HG02840 (cell line): ENCODE measurements around the gene CCL2.
"Not testable (repeated sequence)": the region's sequence is repeated elsewhere in the genome, so short reads cannot be mapped to it uniquely, and the experiment has no call there.

Experiments
- ATAC-seq: cut with Tn5 transposase; IDR thresholded peaks from one replicate; pipeline ENCODE4 v1.9.1; 2021; ENCODE audit warnings: mild to moderate bottlenecking, moderate library complexity, moderate number of reproducible peaks; ENCODE audit not compliant: unreplicated experiment, low FRiP score

The CCL2 gene

DNA sequence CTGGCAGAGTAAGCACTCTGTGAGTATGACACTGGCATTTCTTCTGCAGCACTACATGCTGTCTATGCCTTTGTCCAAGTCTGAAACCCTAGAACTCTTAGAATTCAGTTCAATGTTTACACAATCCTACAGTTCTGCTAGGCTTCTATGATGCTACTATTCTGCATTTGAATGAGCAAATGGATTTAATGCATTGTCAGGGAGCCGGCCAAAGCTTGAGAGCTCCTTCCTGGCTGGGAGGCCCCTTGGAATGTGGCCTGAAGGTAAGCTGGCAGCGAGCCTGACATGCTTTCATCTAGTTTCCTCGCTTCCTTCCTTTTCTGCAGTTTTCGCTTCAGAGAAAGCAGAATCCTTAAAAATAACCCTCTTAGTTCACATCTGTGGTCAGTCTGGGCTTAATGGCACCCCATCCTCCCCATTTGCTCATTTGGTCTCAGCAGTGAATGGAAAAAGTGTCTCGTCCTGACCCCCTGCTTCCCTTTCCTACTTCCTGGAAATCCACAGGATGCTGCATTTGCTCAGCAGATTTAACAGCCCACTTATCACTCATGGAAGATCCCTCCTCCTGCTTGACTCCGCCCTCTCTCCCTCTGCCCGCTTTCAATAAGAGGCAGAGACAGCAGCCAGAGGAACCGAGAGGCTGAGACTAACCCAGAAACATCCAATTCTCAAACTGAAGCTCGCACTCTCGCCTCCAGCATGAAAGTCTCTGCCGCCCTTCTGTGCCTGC lies at the start of gene CCL2:
CCL2 (plus strand) TSS at position 635 of the 730 bp plus-strand sequence; CDS start at position 700, 65 bp downstream.
- ATAC-seq = no peak

DNA sequence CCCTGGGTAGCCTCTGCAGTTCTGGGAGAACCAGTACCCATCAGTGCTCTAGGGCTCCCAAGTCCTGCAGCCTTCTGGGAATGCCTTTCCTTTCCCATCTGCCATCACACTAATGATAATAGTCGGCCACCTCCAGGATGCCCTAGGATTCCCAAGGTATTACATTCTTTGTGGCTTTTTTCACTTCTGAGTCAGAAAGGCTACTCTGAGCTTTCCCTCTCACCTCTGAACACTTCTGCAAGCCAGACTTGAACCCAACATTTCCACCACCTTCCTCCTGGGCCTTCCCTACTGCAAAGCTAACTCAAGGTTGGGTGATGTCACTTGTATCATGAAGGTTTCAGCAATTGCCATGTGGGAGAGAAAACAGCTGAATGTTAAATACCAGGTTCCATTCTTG lies 49.7 kb upstream of the CCL2 start:
- no peak for ATAC-seq

DNA sequence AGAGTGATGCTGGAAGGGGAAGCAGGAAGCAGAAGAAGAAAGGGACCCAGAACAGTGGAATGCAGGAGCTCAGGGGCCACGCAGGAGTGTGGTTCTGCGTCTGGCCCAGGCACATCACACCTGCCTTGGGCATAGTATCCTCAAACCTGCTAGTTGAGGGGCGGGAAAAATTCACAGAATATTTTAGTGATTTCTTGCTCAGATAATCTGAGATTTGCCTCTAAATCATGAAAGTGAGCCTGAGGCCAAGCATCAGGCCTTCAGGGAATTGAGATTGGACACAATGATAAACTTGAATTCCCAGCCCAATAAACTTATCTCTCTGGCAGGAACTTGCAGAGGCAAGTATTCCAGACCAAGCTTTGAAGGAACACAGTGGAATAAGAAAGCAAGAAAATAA lies 48.5 kb upstream of the CCL2 start:
- no peak for ATAC-seq

DNA sequence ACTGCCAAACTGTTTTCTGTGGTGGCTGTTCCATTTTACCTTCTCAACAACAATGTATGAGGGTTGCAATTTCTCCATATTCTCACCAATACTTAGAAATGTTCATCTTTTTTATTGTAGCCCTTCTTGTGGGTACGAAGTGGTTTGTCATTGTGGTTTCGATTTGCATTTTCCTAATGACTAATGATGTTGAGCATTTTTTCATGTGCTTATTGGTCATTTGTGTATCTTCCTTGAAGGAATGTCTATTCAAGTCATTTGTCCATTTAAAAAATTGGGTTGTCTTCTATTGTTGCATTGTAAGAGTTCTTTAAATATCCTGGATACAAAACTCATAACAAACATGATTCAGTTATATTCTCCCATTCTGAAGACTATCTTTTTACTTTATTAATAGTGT lies 47.5 kb upstream of the CCL2 start:
- no peak for ATAC-seq

DNA sequence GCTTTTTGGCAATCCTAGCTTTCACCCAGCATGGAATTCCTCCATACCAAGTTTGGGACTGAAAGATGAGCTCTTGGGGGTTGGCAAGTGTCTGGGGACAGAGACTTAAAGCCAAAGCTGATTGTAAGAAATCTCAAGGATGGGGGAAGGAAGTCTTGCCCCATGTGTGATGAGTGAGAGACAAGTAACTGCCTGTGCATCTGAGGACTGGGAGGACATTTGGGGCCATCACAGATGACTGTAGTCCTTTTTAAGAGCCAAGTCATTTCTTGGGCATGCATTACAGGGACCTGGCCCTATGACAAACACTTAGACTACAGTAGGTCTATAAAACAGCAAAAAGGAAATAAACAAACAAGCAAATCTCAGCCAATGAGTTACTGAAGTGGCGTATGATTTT lies 36.3 kb upstream of the CCL2 start:
- ATAC-seq = no peak

DNA sequence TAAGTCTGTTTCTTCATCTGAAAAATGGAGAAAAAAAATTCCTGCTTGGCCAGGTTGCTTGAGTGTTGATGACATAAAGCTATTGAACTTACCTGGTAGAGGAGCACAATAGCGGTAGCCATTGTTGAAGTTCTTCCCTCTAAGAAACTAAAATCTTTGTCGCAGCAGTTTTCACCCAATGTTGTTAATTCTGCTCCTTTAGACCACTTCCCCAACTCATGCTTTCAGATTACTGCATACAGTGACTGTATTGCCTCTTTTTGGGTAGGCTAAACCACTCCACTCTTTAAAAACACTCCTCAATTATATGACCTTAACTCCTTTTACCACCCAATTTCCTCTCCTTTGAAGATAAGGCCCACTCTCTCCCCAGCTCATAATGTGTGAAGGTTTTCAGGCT lies 35.7 kb upstream of the CCL2 start:
- ATAC-seq = no peak

DNA sequence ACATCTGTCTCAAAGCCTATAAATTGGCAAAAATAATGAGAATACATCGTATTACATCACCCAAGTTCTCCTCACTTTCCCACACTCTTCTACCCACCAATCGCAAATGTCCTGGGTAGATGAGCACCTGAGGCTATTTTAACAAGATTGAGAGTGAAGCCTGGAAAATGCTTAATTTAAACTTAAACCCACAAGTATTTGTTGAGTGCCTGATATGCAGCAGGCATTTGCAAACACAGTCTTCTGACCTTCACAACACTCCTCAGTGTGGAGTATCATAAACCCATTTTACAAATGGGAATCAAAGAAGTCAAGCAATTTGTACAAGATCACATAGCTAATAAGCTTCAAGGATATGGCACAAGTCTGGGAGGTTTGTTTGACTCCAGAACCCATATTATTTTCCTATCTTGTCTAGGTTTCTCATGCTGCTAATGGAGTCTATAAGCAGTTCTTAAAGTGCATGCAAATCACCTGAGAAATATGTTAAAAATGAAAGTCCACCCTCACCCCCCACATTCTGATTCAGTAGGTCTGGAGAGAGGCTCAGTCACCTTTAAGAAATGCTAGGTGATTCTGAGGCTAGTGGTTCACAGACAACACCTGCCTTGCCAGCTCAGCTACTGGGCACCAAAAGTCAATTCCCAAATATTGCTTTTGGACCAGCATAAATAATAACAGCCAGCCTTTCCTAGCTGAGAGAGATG lies 34.9 kb upstream of the CCL2 start:
- ATAC-seq = no peak

DNA sequence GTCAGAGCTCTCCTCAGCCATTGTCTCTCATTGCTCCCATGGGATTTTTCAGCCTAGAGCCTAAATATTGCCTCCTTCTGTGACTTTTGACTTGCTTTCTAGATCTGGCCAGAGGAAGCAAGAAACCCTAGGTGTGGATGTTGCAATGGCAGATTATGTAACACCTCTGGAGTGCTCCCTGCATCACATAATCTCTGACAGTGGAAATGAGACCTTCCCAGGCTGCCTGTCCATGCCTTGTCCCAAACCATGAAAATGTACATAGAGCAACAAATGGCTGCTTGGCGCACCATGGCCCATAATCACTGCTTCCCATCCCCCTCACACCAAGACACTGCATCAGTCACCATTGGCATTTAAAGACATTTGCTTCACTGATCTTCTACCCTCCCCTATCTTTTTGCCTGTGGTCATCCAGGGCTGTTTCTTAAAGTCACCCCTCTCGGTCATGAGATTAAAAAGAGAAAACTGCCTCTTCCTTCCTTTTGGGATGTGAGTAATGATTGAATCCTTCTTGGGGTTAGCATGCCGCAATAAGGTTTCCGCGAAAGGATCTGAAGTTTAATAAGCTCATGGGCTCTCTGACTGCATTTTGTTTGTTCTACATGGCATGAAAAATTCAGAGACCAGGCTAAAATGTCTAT lies 34.2 kb upstream of the CCL2 start:
- ATAC-seq = no peak

DNA sequence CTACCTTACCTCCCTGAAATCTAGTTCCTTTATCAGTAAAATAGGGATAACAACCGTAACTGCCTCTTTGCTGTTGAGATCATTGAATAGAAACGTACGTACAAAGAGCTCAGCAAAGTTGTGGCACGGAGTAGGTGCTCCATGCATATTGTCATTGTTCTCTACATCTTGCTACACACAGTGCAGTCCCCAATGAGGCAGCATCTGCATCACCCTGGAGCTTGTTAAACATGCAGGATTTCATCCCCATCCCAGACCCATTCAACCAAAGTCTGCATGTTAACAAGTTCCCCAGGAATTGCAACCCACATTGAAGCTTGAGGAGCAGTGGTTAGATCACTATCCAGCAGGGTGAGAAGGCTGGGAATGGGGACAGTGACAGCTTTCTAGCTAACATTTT lies 33.7 kb upstream of the CCL2 start:
- no peak for ATAC-seq

DNA sequence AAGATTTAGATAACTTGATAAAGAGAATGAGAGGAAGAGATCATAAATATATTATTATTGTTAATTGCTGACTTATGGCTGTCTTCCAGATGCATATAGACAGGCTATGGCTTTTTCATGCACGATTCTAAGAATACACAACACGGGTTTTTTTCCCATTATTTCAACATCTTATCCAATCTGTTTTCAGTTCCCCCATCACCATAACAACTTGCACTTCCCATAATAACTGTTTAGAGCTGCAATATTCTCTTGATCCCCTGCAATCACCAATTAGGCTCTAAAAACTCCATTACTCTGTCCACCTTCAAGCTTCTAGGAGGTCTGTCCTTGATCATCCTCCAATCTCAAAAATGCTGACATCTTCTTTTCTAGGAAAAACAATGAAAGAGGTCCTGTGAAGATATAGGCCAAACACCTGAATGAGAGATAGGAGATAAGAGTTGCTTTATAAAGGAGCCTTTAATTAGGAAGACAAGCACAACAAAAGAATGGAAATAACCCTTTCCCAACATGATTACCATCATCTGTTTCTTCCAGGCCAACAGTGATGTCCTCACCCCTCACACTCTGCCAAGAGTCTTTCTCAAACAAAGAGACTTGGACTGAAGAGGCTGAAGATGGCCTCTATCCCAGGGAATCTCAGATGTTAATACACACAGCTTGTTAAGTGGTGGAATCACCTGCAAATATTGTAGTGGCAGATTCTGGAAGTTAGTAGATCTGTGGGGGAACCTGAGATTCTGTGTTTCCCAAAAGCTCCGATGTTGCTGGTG lies 32.2 kb upstream of the CCL2 start:
- no peak for ATAC-seq

DNA sequence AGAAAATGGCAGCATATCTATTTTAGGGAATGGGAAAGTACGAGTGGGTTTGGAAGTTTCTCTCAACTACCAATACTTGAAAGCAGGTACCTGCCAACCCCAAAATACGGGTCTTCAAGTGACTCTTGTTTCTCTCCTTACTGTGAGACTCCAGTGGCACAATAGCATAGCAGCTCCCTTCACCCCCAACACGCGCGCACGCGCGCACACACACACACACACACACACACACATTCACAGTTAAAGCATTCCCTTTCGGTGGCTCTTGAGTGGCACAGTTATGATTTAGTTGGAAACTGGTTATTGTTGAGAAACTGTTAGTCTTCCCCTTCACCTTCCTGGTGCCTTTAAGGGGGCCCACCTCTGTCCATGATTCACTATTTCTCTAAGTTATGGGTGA lies 30.0 kb upstream of the CCL2 start:
- ATAC-seq = no peak

DNA sequence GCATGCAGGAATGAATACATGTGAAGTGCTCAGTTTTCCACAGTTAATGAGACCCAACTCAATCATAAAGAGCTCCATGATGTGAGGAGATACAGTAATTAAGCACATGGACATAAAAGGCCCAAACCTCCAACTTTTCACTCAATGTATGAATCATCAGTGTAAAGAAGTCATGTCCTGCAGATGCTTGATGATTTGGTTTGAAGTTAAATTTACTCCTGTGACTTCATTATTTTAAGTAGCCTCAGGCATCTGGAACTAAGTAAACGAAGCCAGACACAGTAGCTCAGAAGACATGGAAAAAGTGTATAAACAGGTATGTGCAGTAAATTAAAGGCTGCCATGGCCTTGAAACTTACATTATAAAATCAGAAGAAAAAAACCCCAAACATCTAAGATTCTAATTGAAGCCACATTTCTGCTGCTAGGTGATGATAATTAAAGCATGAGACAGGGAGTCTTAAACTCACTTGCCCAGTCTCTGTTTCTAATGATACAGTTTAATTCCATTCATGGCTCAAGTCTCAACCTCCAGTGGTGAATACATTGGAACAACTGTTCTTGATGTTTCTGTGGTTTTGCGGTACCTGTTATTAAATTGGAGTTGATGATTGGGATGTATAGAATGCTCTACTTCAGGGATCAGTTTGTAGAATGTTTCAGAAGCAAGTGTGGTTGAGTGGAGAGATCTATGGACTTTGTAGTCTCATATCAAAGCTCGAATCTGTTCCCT lies 28.9 kb upstream of the CCL2 start:
- ATAC-seq = no peak

DNA sequence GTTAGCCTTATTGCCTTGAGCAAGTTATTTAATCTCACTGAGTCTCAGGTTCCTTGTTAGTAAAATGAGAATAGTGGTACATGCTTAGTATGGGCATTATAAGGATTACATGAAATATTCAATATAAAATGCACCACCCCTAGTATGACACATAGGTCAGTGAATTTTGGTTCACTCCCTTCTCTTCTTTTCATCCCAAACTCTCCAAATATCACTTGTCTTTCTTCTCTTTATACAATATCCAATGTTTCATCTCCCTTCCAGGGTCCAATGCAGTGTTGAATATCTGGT lies 28.4 kb upstream of the CCL2 start:
- no peak for ATAC-seq

DNA sequence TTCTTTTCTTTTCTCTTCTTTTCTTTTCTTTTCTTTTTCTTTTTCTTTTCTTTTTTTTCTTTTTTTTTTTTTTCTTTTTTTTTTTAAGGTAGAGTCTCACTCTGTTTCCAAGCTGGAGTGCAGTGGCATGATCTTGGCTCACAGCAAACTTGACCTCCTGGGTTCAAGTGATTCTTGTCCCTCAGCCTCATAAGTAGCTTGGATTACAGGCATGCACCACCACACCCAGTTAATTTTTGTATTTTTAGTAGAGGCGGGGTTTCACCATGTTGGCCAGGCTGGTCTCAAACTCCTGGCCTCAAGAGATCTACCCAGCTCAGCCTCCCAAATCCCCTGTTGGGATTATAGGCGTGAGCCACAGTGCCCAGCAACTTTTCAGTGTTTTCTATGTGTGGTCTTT lies 27.8 kb upstream of the CCL2 start:
- ATAC-seq = not testable (repeated sequence)

DNA sequence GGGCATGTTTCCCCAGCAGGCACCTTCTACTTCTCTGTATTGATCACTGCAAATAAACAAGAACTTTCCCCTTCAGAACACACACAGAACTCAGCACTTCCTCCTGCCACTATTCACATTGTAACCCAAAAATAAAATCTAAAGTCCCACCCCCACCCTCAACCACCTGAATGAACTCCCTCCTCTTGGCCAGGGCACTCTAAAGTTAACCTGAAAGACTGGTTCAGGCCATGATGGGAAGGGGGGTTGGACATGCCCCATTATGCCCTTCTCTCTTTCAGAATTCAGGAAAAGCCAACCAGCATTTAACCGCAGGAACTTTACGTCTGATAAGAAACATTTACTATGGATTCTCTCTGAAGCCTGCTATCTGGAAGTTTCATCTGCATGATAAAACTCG lies 27.4 kb upstream of the CCL2 start:
- no peak for ATAC-seq

DNA sequence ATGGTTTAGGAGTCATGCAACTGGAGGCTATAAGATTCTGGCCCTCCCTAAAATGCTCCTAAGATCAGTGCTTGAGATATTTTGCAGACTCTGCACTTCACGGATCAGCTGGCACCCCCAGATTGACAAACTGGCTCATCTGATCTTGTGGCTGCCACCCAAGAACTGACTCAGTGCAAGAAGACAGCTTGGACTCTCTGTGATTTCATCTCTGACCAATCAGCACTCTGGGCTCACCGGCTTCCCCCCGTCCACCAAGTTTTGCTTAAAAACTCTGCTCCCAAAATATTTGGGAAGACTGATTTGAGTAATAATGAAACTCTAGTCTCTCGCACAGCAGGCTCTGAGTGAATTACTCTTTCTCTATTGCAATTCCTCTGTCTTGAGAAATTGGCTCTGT lies 26.3 kb upstream of the CCL2 start:
- no peak for ATAC-seq

DNA sequence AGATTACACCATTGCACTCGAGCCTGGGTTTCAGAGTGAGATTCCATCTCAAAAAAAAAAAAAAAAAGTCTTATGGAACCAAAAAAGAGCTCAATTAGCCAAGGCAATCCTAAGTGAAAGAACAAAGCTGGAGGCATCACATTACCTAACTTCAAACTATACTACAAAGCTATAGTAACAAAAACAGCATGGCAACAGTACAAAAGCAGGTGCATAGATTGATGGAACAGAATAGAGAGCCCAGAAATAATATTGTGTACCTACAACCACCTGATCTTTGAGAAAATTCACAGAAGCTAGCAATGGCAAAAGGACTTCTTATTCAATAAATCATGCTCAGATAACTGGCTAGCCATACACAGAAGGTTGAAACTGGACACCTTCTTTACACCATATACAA lies 24.7 kb upstream of the CCL2 start:
- ATAC-seq = no peak

DNA sequence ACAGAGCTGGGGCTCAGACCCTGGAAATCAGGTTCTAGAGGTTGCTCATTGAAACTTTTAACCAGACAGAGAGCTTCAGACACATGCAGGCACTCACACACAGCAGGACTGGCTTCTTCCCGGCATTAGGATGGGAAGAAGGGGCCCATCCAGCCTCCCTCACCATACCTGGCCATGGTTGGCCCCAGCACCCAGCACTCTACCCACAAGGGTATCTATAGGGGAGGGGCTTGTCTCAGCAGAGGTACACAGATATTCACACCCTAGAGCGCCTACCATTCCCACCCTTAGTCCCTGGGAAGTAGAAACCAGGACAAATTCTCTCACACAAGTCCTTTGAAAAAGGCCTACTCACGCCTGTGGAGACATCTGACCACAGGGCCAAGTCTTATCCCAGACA lies 20.5 kb upstream of the CCL2 start:
- ATAC-seq = no peak

DNA sequence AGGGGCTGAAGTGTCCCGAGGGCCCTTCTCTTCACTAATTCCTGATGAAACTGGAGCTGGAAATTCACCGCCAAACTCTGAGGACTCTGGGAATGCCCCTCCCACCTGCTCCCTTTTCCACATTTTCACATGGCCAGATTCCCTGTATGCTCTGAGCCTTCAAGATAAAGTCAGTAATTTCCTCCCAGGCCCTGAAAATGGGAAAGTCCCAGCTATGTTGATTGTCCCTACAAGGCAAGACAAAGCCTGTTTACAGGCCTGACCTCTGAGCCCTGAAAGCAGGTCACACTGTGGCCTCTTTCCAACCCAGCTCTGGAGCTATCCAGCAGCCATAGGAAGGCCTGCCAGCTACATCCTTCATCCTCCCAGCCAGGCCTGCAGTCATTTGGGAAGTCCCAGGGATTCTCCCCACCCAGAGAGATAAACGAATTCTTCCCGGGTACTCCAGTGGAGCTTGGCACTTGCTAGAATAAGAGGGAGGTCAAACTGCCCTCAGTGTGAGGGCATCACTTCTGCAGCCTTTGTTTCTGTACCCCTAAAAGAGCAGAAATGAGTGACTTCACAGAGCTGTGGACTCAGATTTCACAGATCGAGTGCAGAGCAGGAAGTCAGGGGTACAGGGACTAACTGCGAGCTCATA lies 19.6 kb upstream of the CCL2 start:
- ATAC-seq = no peak

DNA sequence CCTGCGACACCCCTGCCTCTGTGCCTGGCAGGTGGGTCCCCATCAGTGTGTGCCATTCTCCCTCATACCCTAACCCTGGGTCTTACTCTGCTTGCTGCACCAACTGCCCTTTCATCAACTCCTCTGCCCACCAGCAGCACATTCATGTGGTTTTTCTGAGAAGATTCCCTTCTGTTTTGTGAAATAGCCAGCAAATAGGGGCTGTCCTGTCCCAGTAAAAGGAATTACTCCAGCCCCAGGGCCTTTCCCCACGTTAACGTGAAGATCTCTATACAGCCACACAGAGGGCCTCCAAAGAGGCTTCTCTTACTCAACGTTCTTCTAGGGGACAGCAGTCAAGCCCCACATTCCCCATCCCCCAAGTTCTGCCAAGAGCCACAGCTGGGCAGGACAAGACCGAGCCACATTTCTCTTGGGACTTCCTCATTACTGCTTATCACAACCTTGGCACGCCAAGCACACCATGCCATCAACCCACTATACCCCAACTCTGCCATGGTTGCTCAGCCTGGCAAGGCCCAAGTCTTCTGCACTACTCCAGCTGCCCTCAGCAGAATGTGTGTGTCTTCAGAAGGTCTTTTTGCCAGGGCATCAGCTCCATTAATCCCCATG lies 18.7 kb upstream of the CCL2 start:
- ATAC-seq = no peak
